Smooth muscle cell (in vitro differentiated cells): ENCODE measurements around the gene AS3MT. TPM values are rescaled to one million over a fixed set of nuclear protein-coding genes. Genes with fewer than 3 reads are reported as not detected.

Experiments used
- DNase-seq: peaks from one replicate; lab custom pipeline; 2025; ENCODE audit not compliant: unreplicated experiment; lab: John Stamatoyannopoulos, UW
- H2AFZ ChIP-seq: fragments of 200-600 bp; sonication (generic); 2 replicates; pipeline ENCODE4 v1.6.0; 2016; ENCODE audit warnings: antibody characterized with exemption, low read depth, mild to moderate bottlenecking
- H3F3A ChIP-seq: fragments of 200-600 bp; sonication (generic); 2 replicates; pipeline ENCODE4 v1.6.0; 2017; ENCODE audit warnings: antibody characterized with exemption, low read depth
- H3K27ac ChIP-seq: fragments of 200-600 bp; sonication (generic); 2 replicates; pipeline ENCODE4 v1.5.1; 2016; ENCODE audit warnings: low read depth, mild to moderate bottlenecking
- H3K27me3 ChIP-seq: fragments of 200-600 bp; sonication (generic); 2 replicates; pipeline ENCODE4 v1.6.1; 2016; ENCODE audit warnings: low read depth, mild to moderate bottlenecking
- H3K36me3 ChIP-seq: fragments of 200-600 bp; sonication (generic); 2 replicates; pipeline ENCODE4 v1.5.1; 2016; ENCODE audit warnings: low read depth
- H3K4me1 ChIP-seq: fragments of 200-600 bp; sonication (generic); 2 replicates; pipeline ENCODE4 v1.5.1; 2016; ENCODE audit warnings: low read depth
- H3K4me2 ChIP-seq: fragments of 200-600 bp; sonication (generic); 2 replicates; pipeline ENCODE4 v1.6.0; 2016; ENCODE audit warnings: mild to moderate bottlenecking
- H3K4me3 ChIP-seq: fragments of 200-600 bp; sonication (generic); 2 replicates; pipeline ENCODE4 v1.5.1; 2016; ENCODE audit warnings: mild to moderate bottlenecking
- H3K79me2 ChIP-seq: fragments of 200-600 bp; sonication (generic); 2 replicates; pipeline ENCODE4 v1.6.0; 2016; ENCODE audit warnings: low read depth, mild to moderate bottlenecking
- H3K9ac ChIP-seq: fragments of 200-600 bp; sonication (generic); 2 replicates; pipeline ENCODE4 v1.6.0; 2016; ENCODE audit warnings: low read depth
- H3K9me3 ChIP-seq: fragments of 200-600 bp; sonication (generic); replicated peaks from 2 replicates; pipeline ENCODE4 v1.5.1; 2016; ENCODE audit warnings: low read depth
- H4K20me1 ChIP-seq: fragments of 200-600 bp; sonication (generic); 2 replicates; pipeline ENCODE4 v1.6.0; 2016; ENCODE audit warnings: low read depth
- WGBS: methylation state at CpG from one replicate; pipeline ENCODE4 v1.1.7; 2016; ENCODE audit warnings: low lambda C conversion rate; 5-methylcytosine and 5-hydroxymethylcytosine counted together
- polyA plus RNA-seq: library from polyadenylated mRNA; unstranded; fragments of >200 nt; fragmentation: Nextera tagmentation; extraction: Ambion mirVana; gene quantifications from 2 replicates; pipeline ENCODE4 v1.2.1, GENCODE V29; 2016
- total RNA-seq: library from RNA; depleted of rRNA; stranded (reverse); fragments of >200 nt; gene quantifications from 2 replicates; pipeline ENCODE4 v1.2.3, GENCODE V29; 2014
- TF ChIP-seq, protein P1 (sequence below): fragments of 200-600 bp; sonication (generic); IDR thresholded peaks from 2 replicates; pipeline ENCODE4 v1.5.1; 2017; ENCODE audit warnings: borderline replicate concordance, mild to moderate bottlenecking, antibody characterized with exemption; ENCODE audit not compliant: insufficient read depth, poor library complexity, severe bottlenecking

AS3MT gene
- total and polyA plus RNA-seq, 2 experiments from 2014 or later: 1.7 to 3.7 TPM

DNA sequence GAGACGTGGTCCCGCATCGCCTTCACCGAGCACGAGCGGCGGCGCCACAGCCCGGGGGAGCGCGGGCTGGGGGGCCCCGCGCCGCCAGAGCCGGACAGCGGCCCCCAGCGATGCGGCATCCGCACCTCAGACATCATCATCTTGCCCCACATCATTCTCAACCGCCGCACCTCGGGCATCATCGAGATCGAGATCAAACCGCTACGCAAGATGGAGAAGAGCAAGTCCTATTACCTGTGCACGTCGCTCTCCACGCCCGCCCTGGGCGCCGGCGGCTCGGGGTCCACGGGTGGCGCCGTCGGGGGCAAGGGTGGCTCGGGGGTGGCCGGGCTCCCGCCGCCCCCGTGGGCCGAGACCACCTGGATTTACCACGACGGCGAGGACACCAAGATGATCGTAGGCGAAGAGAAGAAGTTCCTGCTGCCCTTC, 49.6 kb downstream of the AS3MT start:
- no peak overlapping the region for H3K27ac ChIP-seq
- peak overlapping the region; percentile 98 for H2AFZ ChIP-seq
- H3K9ac ChIP-seq: peak overlapping the region; percentile 84
- peaks cover 15% of the 10 kb centered on the region for H3K27me3 ChIP-seq
- TF ChIP-seq, protein P1, sequence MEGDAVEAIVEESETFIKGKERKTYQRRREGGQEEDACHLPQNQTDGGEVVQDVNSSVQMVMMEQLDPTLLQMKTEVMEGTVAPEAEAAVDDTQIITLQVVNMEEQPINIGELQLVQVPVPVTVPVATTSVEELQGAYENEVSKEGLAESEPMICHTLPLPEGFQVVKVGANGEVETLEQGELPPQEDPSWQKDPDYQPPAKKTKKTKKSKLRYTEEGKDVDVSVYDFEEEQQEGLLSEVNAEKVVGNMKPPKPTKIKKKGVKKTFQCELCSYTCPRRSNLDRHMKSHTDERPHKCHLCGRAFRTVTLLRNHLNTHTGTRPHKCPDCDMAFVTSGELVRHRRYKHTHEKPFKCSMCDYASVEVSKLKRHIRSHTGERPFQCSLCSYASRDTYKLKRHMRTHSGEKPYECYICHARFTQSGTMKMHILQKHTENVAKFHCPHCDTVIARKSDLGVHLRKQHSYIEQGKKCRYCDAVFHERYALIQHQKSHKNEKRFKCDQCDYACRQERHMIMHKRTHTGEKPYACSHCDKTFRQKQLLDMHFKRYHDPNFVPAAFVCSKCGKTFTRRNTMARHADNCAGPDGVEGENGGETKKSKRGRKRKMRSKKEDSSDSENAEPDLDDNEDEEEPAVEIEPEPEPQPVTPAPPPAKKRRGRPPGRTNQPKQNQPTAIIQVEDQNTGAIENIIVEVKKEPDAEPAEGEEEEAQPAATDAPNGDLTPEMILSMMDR: no peak
- peak overlapping the region; percentile 98 for H3K4me2 ChIP-seq
- peak overlapping the region; percentile 96 for H3K4me3 ChIP-seq
- H3F3A ChIP-seq: no peaks in the 10 kb centered on the region
- peaks cover 29% of the 10 kb centered on the region for H3K4me1 ChIP-seq
- no peak for DNase-seq
- H4K20me1 ChIP-seq: peaks cover 30% of the 10 kb centered on the region
- H3K36me3 ChIP-seq: no peaks in the 10 kb centered on the region
- no peaks in the 10 kb centered on the region for H3K9me3 ChIP-seq
- WGBS: under 1% methylated on average over 40 of the region's 49 CpGs
- peaks cover 5% of the 10 kb centered on the region for H3K79me2 ChIP-seq

DNA sequence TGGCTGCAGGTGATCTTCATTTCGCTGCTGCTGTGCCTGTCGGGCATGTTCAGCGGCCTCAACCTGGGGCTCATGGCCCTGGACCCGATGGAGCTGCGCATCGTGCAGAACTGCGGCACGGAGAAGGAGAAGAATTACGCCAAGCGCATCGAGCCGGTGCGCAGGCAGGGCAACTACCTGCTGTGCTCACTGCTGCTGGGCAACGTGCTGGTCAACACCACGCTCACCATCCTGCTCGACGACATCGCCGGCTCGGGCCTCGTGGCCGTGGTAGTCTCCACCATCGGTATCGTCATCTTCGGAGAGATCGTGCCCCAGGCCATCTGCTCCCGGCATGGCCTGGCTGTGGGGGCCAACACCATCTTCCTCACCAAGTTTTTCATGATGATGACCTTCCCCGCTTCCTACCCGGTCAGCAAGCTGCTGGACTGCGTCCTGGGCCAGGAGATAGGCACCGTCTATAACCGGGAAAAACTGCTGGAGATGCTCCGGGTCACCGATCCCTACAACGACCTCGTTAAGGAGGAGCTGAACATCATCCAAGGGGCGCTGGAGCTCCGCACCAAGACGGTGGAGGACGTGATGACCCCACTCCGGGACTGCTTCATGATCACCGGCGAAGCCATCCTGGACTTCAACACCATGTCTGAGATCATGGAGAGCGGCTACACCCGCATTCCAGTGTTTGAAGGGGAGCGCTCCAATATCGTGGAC, 50.1 kb downstream of the AS3MT start:
- H3K9ac ChIP-seq: peak overlapping the region; percentile 84
- DNase-seq: no peak
- H3K27ac ChIP-seq: no peak overlapping the region

DNA sequence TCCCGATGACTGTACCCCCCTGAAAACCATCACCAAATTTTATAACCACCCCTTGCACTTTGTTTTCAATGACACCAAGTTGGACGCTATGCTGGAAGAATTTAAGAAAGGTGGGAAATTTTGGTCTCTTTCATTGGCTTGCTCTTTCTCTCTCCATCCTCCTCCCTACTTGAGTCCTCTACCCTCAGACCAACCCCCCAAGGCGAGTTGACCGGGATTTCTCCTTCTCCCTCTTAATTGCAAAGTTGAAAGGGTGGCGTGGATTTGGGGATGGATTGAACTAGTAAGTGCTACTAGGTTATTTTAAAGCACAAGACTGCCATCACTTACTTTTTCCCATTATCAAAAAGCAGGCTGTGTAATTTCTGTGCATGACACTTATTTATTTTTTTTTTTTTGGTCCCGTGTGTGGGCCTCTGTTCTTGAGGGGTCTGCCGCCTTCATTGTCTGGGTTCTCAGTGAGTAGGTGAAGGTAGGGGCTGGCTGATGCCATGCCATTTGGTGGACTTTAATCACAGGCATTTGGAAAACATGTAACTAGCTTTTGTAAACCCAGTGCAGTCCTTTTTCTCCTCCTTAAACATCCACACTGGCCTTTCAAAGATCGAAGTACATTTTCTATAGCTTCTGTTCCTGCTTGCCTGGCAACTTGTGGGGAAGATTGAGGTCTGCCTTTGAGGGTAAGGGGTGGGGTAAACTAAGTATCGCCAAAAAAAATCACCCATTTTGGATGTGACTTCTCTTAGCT, 50.9 kb downstream of the AS3MT start:
- H3K4me3 ChIP-seq: peak overlapping the region; percentile 96
- H3K27ac ChIP-seq: no peak overlapping the region
- no peaks in the 10 kb centered on the region for H3K36me3 ChIP-seq
- H4K20me1 ChIP-seq: peaks cover 34% of the 10 kb centered on the region
- peaks cover 15% of the 10 kb centered on the region for H3K27me3 ChIP-seq
- TF ChIP-seq, protein P1: no peak
- peak overlapping the region; percentile 98 for H3K4me2 ChIP-seq
- no peak overlapping the region for H2AFZ ChIP-seq
- DNase-seq: no peak
- peaks cover 29% of the 10 kb centered on the region for H3K4me1 ChIP-seq
- no peaks in the 10 kb centered on the region for H3F3A ChIP-seq
- WGBS: 34% methylated on average over 9 of the region's 9 CpGs
- H3K79me2 ChIP-seq: peaks cover 5% of the 10 kb centered on the region
- no peak overlapping the region for H3K9ac ChIP-seq
- H3K9me3 ChIP-seq: no peaks in the 10 kb centered on the region

More for the DNA sequence above, 50.1 kb downstream of the AS3MT start:
- Histone ChIP-seq H3K4me3 (peak overlapping the region; percentile 96), H3K27me3 (peaks cover 15% of the 10 kb centered on the region), H3K4me2 (peak overlapping the region; percentile 98), H2AFZ (peak overlapping the region; percentile 98), H3K9me3 (no peaks in the 10 kb centered on the region), H3F3A (no peaks in the 10 kb centered on the region), H3K4me1 (peaks cover 29% of the 10 kb centered on the region), H4K20me1 (peaks cover 34% of the 10 kb centered on the region), H3K79me2 (peaks cover 5% of the 10 kb centered on the region), H3K36me3 (no peaks in the 10 kb centered on the region)
- WGBS: 9% methylated on average over 47 of the region's 47 CpGs
- TF ChIP-seq, protein P1: no peak
